Upper lobe of right lung (tissue), 1 donor: ENCODE results near the gene DYRK1A. TPM values are rescaled to one million over a fixed set of nuclear protein-coding genes. Genes with fewer than 3 reads are reported as not detected.
"Not testable (repeated sequence)": the region's sequence is repeated elsewhere in the genome, so short reads cannot be mapped to it uniquely, and the experiment has no call there.

ENCODE experiments used
- ATAC-seq: fragments of 200-7000 bp; cut with Tn5 transposase; one replicate; pipeline ENCODE4 v1.9.1; 2020; ENCODE audit warnings: mild to moderate bottlenecking, moderate library complexity
- DNase-seq: peaks from one replicate; pipeline ENCODE4 v3.0.0-alpha.2; 2020
- H3K27ac ChIP-seq: fragments of 200-600 bp; one replicate; pipeline ENCODE4 v1.8.0; 2022
- H3K27me3 ChIP-seq: fragments of 200-600 bp; one replicate; pipeline ENCODE4 v1.8.0; 2022; ENCODE audit warnings: mild to moderate bottlenecking
- H3K36me3 ChIP-seq: fragments of 200-600 bp; one replicate; pipeline ENCODE4 v1.8.0; 2022
- H3K4me1 ChIP-seq: fragments of 200-600 bp; one replicate; pipeline ENCODE4 v1.8.0; 2022
- H3K4me3 ChIP-seq: fragments of 200-600 bp; one replicate; pipeline ENCODE4 v1.8.0; 2022; ENCODE audit warnings: mild to moderate bottlenecking
- H3K9me3 ChIP-seq: fragments of 200-600 bp; one replicate; pipeline ENCODE4 v1.8.0; 2022
- intact Hi-C: fragments of 100-400 bp; cut with DNase I; formaldehyde crosslinking; loops from one replicate; pipeline ENCODE4 v1.11.0; 2022
- total RNA-seq: library from RNA; stranded (reverse); fragmentation: NEBNext Ultra II Directional; extraction: Animal tissue kit (Norgen Biotek cat#: 25700); gene quantifications from one replicate; pipeline ENCODE4 v1.2.1, GENCODE V29; 2021
- TF ChIP-seq, protein P1 (sequence below): fragments of 200-600 bp; IDR thresholded peaks from one replicate; pipeline ENCODE4 v1.8.0; 2022; ENCODE audit warnings: antibody characterized with exemption
- donor health status: DM: no; HTN: yes; CAD: no; lungs with severe emphysema.

DYRK1A gene
- total RNA-seq, 1 donor from 2014 or later: 70.9 TPM

DNA sequence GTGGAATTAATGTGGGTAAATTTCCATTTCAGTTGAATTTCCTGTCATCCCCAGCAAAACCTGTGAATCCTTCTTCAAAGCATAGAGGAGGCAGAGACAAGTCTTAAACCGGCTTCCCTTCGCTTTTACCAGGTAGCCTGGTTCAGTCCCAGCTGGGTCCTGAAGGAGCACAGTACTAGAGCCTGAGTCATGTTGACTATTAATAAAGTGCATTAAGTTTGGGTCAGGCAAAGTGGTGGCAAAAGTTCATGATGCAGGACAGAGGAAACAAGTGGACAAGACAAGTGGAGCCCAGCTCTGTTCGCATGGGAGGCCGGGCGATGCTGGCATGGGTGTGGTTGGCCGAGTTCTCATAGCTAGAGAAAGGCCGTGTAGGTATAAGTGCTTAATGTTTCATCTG lies 150.4 kb downstream of the DYRK1A start:
- Histone ChIP-seq H3K36me3 (peaks cover 39% of the 10 kb centered on the region), H3K4me3 (no peak overlapping the region), H3K9me3 (no peaks in the 10 kb centered on the region), H3K4me1 (no peaks in the 10 kb centered on the region), H3K27me3 (no peaks in the 10 kb centered on the region), H3K27ac (no peak overlapping the region)
- ATAC-seq (no peak), DNase-seq (no peak)
- intact Hi-C loops: no loop called here
- TF ChIP-seq, protein P1, sequence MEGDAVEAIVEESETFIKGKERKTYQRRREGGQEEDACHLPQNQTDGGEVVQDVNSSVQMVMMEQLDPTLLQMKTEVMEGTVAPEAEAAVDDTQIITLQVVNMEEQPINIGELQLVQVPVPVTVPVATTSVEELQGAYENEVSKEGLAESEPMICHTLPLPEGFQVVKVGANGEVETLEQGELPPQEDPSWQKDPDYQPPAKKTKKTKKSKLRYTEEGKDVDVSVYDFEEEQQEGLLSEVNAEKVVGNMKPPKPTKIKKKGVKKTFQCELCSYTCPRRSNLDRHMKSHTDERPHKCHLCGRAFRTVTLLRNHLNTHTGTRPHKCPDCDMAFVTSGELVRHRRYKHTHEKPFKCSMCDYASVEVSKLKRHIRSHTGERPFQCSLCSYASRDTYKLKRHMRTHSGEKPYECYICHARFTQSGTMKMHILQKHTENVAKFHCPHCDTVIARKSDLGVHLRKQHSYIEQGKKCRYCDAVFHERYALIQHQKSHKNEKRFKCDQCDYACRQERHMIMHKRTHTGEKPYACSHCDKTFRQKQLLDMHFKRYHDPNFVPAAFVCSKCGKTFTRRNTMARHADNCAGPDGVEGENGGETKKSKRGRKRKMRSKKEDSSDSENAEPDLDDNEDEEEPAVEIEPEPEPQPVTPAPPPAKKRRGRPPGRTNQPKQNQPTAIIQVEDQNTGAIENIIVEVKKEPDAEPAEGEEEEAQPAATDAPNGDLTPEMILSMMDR: no peak

DNA sequence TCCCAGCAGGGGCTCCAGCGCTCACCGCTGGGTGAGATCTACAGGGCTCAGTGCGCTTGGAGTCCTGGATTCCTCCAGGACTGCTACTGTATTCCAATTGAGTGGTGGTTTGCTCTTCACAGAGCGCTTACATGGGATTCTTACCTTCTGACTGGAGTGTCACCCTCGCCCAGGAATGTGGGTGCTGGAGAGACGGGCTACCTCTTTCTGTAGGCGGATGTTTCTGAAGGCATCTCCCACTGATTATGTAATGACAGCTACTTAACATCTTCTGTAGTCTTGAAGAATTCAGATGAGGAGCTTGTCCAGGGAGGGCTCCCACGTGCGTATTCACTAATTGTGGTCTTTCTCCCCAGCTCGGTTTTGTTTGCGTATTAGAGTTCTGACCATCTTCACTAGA lies 154.2 kb downstream of the DYRK1A start:
- TF ChIP-seq, protein P1: no peak
- Histone ChIP-seq H3K27me3 (no peaks in the 10 kb centered on the region), H3K4me1 (no peaks in the 10 kb centered on the region), H3K9me3 (no peaks in the 10 kb centered on the region), H3K4me3 (no peak overlapping the region), H3K27ac (no peak overlapping the region), H3K36me3 (peaks cover 13% of the 10 kb centered on the region)
- intact Hi-C loops: no loop called here
- ATAC-seq: no peak
- DNase-seq: no peak

DNA sequence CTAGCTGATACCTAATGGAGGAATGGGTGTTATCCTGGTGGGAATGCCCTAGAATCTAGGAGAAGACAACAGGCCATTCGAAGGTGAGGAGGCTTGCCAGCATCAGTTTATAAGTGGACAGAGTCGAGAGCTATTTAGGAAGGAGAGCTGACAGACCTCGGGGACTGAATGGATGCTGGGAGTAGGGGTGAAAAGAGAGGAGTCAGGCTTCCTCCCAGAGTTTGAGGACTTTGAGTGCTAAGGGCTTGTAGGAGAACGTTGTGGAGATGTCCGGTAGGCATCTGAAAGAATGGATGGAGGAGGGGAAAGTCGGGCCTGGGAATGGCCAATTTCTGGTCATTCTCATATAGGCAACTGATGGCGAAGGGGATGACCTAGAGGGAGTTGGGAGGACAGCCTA lies 155.1 kb downstream of the DYRK1A start:
- no peak for ATAC-seq
- Histone ChIP-seq H3K4me1 (no peaks in the 10 kb centered on the region), H3K27me3 (no peaks in the 10 kb centered on the region), H3K4me3 (no peak overlapping the region), H3K9me3 (no peaks in the 10 kb centered on the region), H3K36me3 (peaks cover 5% of the 10 kb centered on the region), H3K27ac (no peak overlapping the region)
- intact Hi-C loops: no loop called here
- TF ChIP-seq, protein P1: no peak
- no peak for DNase-seq

DNA sequence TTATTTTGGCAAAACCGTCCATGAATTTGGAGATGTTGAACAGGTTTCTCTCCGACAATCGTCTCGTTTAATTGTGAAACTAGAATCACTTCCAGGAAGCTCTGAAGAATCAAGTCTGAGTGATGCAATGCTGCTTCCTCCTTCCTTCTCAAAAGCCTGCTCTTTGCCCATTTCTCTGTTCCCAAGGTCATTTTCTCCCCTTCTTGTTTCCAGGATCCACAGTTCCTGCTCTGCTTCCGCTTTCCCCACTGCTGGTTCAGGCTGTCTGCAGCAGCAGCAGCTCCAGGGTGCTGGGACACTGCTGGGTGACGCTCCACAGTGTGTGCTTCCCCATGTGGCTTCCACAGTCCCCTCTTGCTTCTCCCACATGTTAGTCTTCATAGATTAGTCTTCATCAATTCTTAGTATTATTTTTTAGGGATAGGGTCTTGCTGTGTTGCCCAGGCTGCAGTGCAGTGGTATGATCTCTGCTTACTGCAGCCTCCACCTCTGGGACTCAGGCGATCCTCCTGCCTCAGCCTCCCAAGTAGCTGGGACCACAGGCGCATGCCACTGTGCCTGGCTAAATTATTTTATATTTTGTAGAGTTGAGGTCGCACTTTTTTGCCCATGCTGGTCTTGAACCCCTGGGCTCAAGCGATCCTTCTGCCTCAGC lies 156.2 kb downstream of the DYRK1A start:
- intact Hi-C loops: no loop called here

DNA sequence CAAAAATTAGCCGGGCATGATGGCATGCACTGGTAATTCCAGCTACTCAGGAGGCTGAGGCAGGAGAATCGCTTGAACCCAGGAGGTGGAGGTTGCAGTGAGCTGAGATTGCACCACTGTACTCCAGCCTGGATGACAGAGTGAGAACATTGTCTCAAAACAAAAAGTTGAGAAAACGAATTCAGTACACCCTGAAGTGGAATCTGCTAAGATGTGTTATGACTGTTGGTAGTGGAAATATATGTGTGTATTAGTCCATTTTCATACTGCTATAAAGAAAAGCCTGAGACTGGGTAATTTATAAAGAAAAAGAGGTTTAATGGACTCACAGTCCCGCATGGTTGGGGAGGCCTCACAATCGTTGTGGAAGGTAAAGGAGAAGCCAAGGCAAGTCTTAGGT lies 158.4 kb downstream of the DYRK1A start:
- intact Hi-C loops, H3K4me3 ChIP-seq: not testable (repeated sequence)

More for the DNA sequence above, 156.2 kb downstream of the DYRK1A start:
- Histone ChIP-seq H3K9me3 (no peaks in the 10 kb centered on the region), H3K27me3 (no peaks in the 10 kb centered on the region), H3K36me3 (no peaks in the 10 kb centered on the region), H3K4me1 (no peaks in the 10 kb centered on the region), H3K4me3 (no peak overlapping the region), H3K27ac (no peak overlapping the region)
- ATAC-seq (peak; percentile 34), DNase-seq (no peak)
- TF ChIP-seq, protein P1: no peak

DNA sequence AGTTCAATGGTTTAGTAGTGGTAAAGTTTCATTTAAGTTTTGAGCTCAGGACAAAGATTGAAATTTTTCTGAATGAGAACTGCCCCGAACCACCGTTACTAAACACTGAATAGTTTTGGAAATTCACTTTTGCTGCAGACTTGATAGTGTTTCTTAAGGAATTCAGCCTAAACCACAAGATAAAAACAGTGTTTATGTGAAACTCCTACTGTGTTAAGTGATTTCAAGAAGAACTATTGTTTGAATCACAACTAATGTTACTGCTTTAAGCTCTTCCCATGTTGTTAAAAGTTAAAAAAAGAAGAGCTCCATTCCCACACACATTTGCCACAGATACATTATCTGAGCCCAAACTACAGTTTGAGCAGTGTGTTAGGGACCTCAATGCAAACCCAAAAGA lies 159.2 kb downstream of the DYRK1A start:
- Histone ChIP-seq H3K27ac (no peak overlapping the region), H3K4me3 (no peak overlapping the region), H3K27me3 (no peaks in the 10 kb centered on the region), H3K4me1 (peaks cover 1% of the 10 kb centered on the region), H3K9me3 (no peaks in the 10 kb centered on the region), H3K36me3 (no peaks in the 10 kb centered on the region)
- TF ChIP-seq, protein P1: no peak
- intact Hi-C loops: no loop called here
- DNase-seq (no peak), ATAC-seq (no peak)

More for the DNA sequence above, 158.4 kb downstream of the DYRK1A start:
- H3K9me3 ChIP-seq, ATAC-seq, H3K4me1 ChIP-seq, H3K27ac ChIP-seq, DNase-seq, H3K36me3 ChIP-seq, H3K27me3 ChIP-seq: not testable (repeated sequence)
